ENCODE measurements around the gene STAMBPL1.

Gene STAMBPL1

GRCh38 chr10:88854684-88855083 lies 25.4 kb upstream of the STAMBPL1 start:
- no peak for TF ChIP-seq CTCF (IDR thresholded peaks at IDR 0.05)
- no peak overlapping the region for H3K4me3 ChIP-seq
- no peak for DNase-seq (ENCODE audit: low spot score)
- no peak overlapping the region for H3K27ac ChIP-seq

GRCh38 chr10:88857831-88858230 lies 22.2 kb upstream of the STAMBPL1 start:
- no peak for DNase-seq (ENCODE audit: low spot score)
- Histone ChIP-seq H3K27ac (no peak overlapping the region), H3K4me3 (no peak overlapping the region)
- no peak for TF ChIP-seq CTCF (IDR thresholded peaks at IDR 0.05)

GRCh38 chr10:88858491-88858890 lies 21.6 kb upstream of the STAMBPL1 start:
- H3K4me3 ChIP-seq: no peak overlapping the region
- DNase-seq (ENCODE audit: low spot score): no peak
- no peak for TF ChIP-seq CTCF (IDR thresholded peaks at IDR 0.05)
- no peak overlapping the region for H3K27ac ChIP-seq

GRCh38 chr10:88861036-88861435 lies 19.0 kb upstream of the STAMBPL1 start:
- no peak for DNase-seq (ENCODE audit: low spot score)
- H3K4me3 ChIP-seq: no peak overlapping the region
- TF ChIP-seq CTCF (IDR thresholded peaks at IDR 0.05): no peak
- no peak overlapping the region for H3K27ac ChIP-seq

- no peak overlapping the region for H3K27ac ChIP-seq
- no peak overlapping the region for H3K4me3 ChIP-seq
- DNase-seq (ENCODE audit: low spot score): no peak
- no peak for TF ChIP-seq CTCF (IDR thresholded peaks at IDR 0.05)
Observed at GRCh38 chr10:88865281-88865876, 14.7 kb upstream of the STAMBPL1 start.

GRCh38 chr10:88866454-88866853 lies 13.6 kb upstream of the STAMBPL1 start:
- H3K27ac ChIP-seq: no peak overlapping the region
- no peak for TF ChIP-seq CTCF (IDR thresholded peaks at IDR 0.05)
- H3K4me3 ChIP-seq: no peak overlapping the region
- no peak for DNase-seq (ENCODE audit: low spot score)

- TF ChIP-seq CTCF (IDR thresholded peaks at IDR 0.05): no peak
- Histone ChIP-seq H3K27ac (no peak overlapping the region), H3K4me3 (no peak overlapping the region)
- DNase-seq (ENCODE audit: low spot score): no peak
Observed at GRCh38 chr10:88870089-88870488, 10.0 kb upstream of the STAMBPL1 start.

All from coronary artery (tissue), 2 donors.